Astrocyte (in vitro differentiated cells and primary cell): ENCODE measurements around the gene THADA.

Source experiments
- CTCF ChIP-seq: IDR thresholded peaks from 2 replicates; pipeline ENCODE4 v1.5.1; 2011; ENCODE audit warnings: low read depth, mild to moderate bottlenecking, inconsistent platforms, low read length, moderate library complexity; ENCODE audit not compliant: insufficient read depth
- EZH2 ChIP-seq: IDR thresholded peaks from 2 replicates; pipeline ENCODE4 v1.6.1; 2012; ENCODE audit warnings: mild to moderate bottlenecking, low read length, inconsistent platforms; ENCODE audit not compliant: insufficient read depth

GRCh38 chr2:43572244-43572643 lies 23.6 kb downstream of the THADA start:
- no peak for TF ChIP-seq CTCF
- TF ChIP-seq EZH2, result no peak
